VCaP (cell line): Measurements from ENCODE around the gene CCDC87.
A peak's percentile ranks its signal among the peaks of the same experiment; 100 is the strongest.

Experiments used
- H3K27ac ChIP-seq: fragments of 450-650 bp; 2 replicates; pipeline ENCODE4 v1.5.1; 2017
- CTCF ChIP-seq: fragments of 450-650 bp; conservative IDR thresholded peaks from 2 replicates; pipeline ENCODE4 v1.5.1; 2017; ENCODE audit warnings: mild to moderate bottlenecking, moderate library complexity

The CCDC87 gene

GRCh38 chr11:66567787-66568123 is 25.1 kb downstream of the CCDC87 start:
- peak overlapping the region; percentile 75; the same call in 1 of the 2 replicates for H3K27ac ChIP-seq
- no peak for TF ChIP-seq CTCF

- no peak for TF ChIP-seq CTCF
- no peak overlapping the region for H3K27ac ChIP-seq
Measured at GRCh38 chr11:66566221-66566620, 26.6 kb downstream of the CCDC87 start.

GRCh38 chr11:66564984-66565383 is 27.9 kb downstream of the CCDC87 start:
- no peak overlapping the region for H3K27ac ChIP-seq
- TF ChIP-seq CTCF = no peak

GRCh38 chr11:66564538-66564937 is 28.3 kb downstream of the CCDC87 start:
- TF ChIP-seq CTCF = no peak
- H3K27ac ChIP-seq = no peak overlapping the region

GRCh38 chr11:66563832-66564231 is 29.0 kb downstream of the CCDC87 start:
- no peak for TF ChIP-seq CTCF
- no peak overlapping the region for H3K27ac ChIP-seq

GRCh38 chr11:66562907-66563583 is 29.8 kb downstream of the CCDC87 start:
- H3K27ac ChIP-seq = no peak overlapping the region
- no peak for TF ChIP-seq CTCF

- H3K27ac ChIP-seq = no peak overlapping the region
- no peak for TF ChIP-seq CTCF
Measured at GRCh38 chr11:66562275-66562674, 30.6 kb downstream of the CCDC87 start.
